Activated T-cell treated with anti-CD3 and anti-CD28 coated beads for 1 hour (primary cell): Measurements from ENCODE around the gene FOXB2.

Experiments used
- DNase-seq: peaks from one replicate; pipeline ENCODE4 v3.0.0-alpha.2; 2020; ENCODE audit warnings: low read depth

The FOXB2 gene

DNA sequence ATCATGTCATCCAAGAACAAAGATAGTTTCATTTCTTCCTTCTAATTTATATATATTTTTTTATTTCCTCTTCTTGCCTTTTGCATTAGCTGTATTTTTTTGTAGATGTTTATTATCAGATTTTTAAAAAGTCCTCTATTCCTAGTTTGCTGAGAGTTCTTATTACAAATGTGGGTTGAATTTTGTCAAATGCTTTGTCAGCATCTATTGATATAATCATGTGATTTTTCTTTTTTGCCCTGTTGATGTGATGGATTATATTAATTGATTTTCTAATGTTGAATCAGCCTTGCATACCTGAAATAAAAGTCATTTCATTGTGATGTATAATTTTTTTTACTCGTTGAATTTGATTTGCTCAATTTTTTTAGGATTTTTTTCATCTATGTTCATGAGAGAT is 46.9 kb downstream of the FOXB2 start:
- DNase-seq, result no peak
